ENCODE measurements around the gene ZFYVE28. TPM values are rescaled to one million over a fixed set of nuclear protein-coding genes. Genes with fewer than 3 reads are reported as not detected.
A peak's percentile ranks its signal among the peaks of the same experiment; 100 is the strongest.

The ZFYVE28 gene
- total RNA-seq, 6 donors from 2014 or later, result 10.8 to 51.3 (median 15.2) TPM

- Histone ChIP-seq H3K4me1 (peaks cover 22 to 32% (median 26%) of the 10 kb centered on the region in 4 donors), H3K27ac (peak overlapping the region in 3 of 4 donors; percentile 7 to 60 (median 15)), H3K4me3 (no peak overlapping the region), H3K36me3 (peaks cover 0 to 15% (median 5%) of the 10 kb centered on the region in 4 donors), H3K27me3 (no peaks in the 10 kb centered on the region), H3K9me3 (no peaks in the 10 kb centered on the region)
- TF ChIP-seq CTCF (IDR thresholded peaks at IDR 0.05) (no peak), EP300 (IDR thresholded peaks at IDR 0.05) (no peak), POLR2AphosphoS5 (IDR thresholded peaks at IDR 0.05) (no peak), POLR2A (IDR thresholded peaks at IDR 0.05) (no peak)
- ATAC-seq (ENCODE audit: low FRiP score in 2 of 2) (no peak), DNase-seq (peak in 1 of 2 donors; percentile 80)
- WGBS, 2 donors, result 86 to 91% methylated on average over 7 to 14 of the region's 18 CpGs
Measured at GRCh38 chr4:2267320-2267811, 151.1 kb downstream of the ZFYVE28 start.

- no peak for TF ChIP-seq POLR2A (IDR thresholded peaks at IDR 0.05)
- TF ChIP-seq CTCF (IDR thresholded peaks at IDR 0.05), result no peak
- TF ChIP-seq EP300 (IDR thresholded peaks at IDR 0.05), result no peak
- no peak for TF ChIP-seq POLR2AphosphoS5 (IDR thresholded peaks at IDR 0.05)
- H3K4me1 ChIP-seq, result peaks cover 22 to 32% (median 26%) of the 10 kb centered on the region in 4 donors
- 91 to 100% methylated on average over 1 to 4 of the region's 5 CpGs for WGBS, 2 donors
- H3K9me3 ChIP-seq, result no peaks in the 10 kb centered on the region
- ATAC-seq (ENCODE audit: low FRiP score in 2 of 2), result no peak
- DNase-seq, result no peak
- no peaks in the 10 kb centered on the region for H3K27me3 ChIP-seq
- H3K4me3 ChIP-seq, result no peak overlapping the region
- peaks cover 0 to 11% (median 5%) of the 10 kb centered on the region in 4 donors for H3K36me3 ChIP-seq
- H3K27ac ChIP-seq, result peak overlapping the region in 3 of 4 donors; percentile 7 to 60 (median 15)
Measured at GRCh38 chr4:2266821-2267220, 151.6 kb downstream of the ZFYVE28 start.

DNA sequence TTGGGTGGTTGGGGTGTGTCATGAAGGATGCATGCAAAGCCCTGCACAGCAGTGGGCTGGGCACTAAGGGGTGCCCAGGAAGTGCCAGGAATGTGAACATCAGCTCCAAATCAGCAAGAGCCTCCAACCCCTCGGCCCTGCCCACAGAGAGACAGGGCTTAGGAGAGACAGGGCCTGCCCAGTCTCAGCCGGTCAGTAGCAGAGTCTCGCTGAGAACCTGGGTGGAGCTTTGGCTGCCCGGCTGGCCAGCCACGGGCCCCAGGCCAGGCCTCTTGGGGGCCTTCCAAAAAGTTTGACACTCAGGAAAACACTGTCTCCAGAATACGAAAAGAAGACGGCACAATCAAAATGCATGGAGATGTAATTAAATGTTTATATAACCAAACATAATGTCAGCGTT is 152.3 kb downstream of the ZFYVE28 start:
- DNase-seq (peak; percentile 63 to 90), ATAC-seq (ENCODE audit: low FRiP score in 2 of 2) (no peak)
- H3K27me3 ChIP-seq, result no peaks in the 10 kb centered on the region
- WGBS, 2 donors, result 35 to 50% methylated on average over 7 to 8 of the region's 8 CpGs
- H3K36me3 ChIP-seq, result peaks cover 0 to 10% (median 3%) of the 10 kb centered on the region in 4 donors
- no peaks in the 10 kb centered on the region for H3K9me3 ChIP-seq
- H3K4me3 ChIP-seq, result no peak overlapping the region
- peaks cover 22 to 32% (median 26%) of the 10 kb centered on the region in 4 donors for H3K4me1 ChIP-seq
- H3K27ac ChIP-seq, result peak overlapping the region; percentile 15 to 80 (median 62)
- no peak for TF ChIP-seq EP300 (IDR thresholded peaks at IDR 0.05)

DNA sequence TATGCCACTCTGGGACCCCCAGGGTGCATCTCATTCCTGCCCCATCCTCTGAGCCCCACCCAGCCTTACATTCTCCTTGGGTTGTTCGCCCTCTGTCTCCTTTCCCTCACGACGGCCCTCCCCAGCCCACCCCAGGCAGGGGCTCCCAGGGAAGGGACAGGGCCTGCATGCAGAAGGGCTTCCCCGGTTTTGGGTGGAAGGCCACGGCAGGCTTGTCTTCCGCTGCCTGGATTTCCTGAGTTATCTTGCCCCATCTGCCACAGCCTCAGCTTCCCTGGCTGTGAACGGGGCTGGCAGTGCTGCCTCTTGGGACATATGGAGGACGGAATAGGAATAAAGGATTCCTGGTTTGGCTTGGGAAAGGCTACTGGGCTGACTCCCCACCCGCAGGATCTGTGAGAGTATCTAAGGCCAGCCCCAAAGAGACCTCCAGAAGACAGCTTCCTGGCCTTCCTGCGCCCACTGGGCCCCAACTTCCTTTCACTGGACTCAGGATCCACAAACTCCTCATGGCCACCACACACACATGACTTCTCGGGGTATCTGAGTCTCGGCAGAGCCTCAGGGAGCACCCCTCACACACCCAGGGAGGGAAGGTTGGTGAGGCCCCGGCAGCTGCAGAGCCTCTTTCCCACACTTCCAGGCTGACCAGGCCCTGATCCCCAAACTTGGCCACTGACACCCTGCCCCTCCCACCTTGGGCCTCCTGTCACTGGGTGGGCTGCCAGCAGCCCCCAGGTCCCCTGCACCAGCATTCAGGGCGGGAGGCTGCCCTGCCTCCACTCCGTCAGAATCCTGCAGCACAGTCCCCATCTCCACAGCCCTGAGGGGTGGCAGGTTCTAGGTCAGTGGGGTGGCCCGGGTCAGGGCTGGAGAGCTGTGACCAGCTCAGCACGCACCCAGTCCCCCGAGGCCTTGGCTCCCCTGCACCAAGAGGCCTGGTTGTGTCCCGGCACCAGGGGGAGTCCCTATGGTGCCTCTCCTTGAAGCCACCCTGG is 153.0 kb downstream of the ZFYVE28 start:
- TF ChIP-seq POLR2A (IDR thresholded peaks at IDR 0.05), result no peak
- TF ChIP-seq EP300 (IDR thresholded peaks at IDR 0.05), result no peak
- no peak for TF ChIP-seq POLR2AphosphoS5 (IDR thresholded peaks at IDR 0.05)
- ATAC-seq (ENCODE audit: low FRiP score in 2 of 2) (no peak), DNase-seq (peak in 1 of 2 donors; percentile 56)
- Histone ChIP-seq H3K9me3 (no peaks in the 10 kb centered on the region), H3K36me3 (peaks cover 0 to 3% (median 0%) of the 10 kb centered on the region in 4 donors), H3K4me3 (no peak overlapping the region), H3K27ac (peak overlapping the region; percentile 15 to 80 (median 62)), H3K27me3 (no peaks in the 10 kb centered on the region), H3K4me1 (peaks cover 27 to 40% (median 32%) of the 10 kb centered on the region in 4 donors)
- 76 to 91% methylated on average over 8 to 18 of the region's 19 CpGs for WGBS, 2 donors

GRCh38 chr4:2264481-2265041 is 153.9 kb downstream of the ZFYVE28 start:
- Histone ChIP-seq H3K27me3 (no peaks in the 10 kb centered on the region), H3K4me3 (no peak overlapping the region), H3K9me3 (no peaks in the 10 kb centered on the region), H3K4me1 (peaks cover 35 to 48% (median 40%) of the 10 kb centered on the region in 4 donors), H3K27ac (peak overlapping the region in 2 of 4 donors; percentile 60 to 80), H3K36me3 (peaks cover 0 to 5% (median 0%) of the 10 kb centered on the region in 4 donors)
- TF ChIP-seq POLR2A (IDR thresholded peaks at IDR 0.05) (no peak), CTCF (IDR thresholded peaks at IDR 0.05) (no peak), POLR2AphosphoS5 (IDR thresholded peaks at IDR 0.05) (no peak), EP300 (IDR thresholded peaks at IDR 0.05) (no peak)
- ATAC-seq (ENCODE audit: low FRiP score in 2 of 2) (no peak), DNase-seq (peak in 1 of 2 donors; percentile 48)
- WGBS, 2 donors, result 80 to 82% methylated on average over 2 to 5 of the region's 6 CpGs
